Daoy (cell line): ENCODE results near the gene NTN1. TPM values are rescaled to one million over a fixed set of nuclear protein-coding genes. Genes with fewer than 3 reads are reported as not detected.

Experiments used
- DNase-seq: peaks from one replicate; pipeline ENCODE4 v3.0.0-alpha.2; 2015; ENCODE audit warnings: low read depth
- total RNA-seq: library from RNA; depleted of rRNA; stranded (reverse); fragments of >200 nt; shearing (Covaris generic); gene quantifications from 2 replicates; pipeline ENCODE4 v1.2.3, GENCODE V29; 2014; rRNA removed

Gene NTN1
- total RNA-seq, 1 experiment from 2014 or later, result 7.1 TPM

- no peak for DNase-seq
These were observed 251.3 kb downstream of the NTN1 start for GRCh38 chr17:9272501-9273200.

DNA sequence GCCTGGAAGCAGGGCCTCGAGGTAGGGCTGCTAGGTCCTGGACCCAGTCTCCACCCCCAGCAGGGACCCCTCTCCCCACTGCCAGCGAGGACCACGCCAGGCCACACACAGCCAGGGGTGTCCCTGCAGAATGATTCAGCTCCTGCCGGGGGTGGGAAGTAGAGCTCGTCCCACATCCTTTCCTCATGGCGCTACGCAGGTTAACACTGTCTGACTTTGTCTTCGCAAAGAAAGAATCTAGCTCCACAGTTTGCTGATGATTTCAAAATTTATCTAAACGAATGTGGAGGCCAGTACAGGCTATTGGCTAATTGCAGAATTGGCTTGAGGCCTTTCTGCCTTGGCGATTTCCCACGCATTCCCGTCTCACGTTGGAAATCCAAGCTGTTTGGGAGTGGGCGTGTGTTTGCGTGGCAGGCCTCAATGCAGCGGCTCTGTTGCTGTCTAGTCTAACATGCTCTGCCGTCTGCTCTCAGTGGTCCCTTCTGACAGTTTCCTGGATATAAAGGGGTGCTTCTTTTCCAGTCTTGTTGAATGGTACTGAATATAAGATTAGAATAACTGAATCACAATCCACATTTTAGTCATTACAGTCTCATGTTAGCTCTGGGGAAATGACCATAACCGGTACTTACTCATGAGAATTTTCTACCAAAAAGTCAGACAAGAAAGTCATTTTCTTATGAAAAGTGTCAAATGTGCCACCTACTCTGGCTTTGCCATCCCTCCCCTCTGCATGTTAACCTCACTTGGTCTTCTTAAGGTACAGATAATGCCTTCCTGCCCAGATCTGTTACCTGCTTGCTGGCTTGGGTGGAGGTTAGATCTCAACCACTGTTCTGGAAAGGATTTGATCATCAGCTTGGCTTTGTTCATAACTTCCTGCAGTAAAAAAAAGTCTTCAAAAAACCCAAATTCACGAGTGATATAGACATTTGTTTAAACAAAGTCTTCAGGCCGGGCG is 252.4 kb downstream of the NTN1 start:
- DNase-seq, result no peak

DNA sequence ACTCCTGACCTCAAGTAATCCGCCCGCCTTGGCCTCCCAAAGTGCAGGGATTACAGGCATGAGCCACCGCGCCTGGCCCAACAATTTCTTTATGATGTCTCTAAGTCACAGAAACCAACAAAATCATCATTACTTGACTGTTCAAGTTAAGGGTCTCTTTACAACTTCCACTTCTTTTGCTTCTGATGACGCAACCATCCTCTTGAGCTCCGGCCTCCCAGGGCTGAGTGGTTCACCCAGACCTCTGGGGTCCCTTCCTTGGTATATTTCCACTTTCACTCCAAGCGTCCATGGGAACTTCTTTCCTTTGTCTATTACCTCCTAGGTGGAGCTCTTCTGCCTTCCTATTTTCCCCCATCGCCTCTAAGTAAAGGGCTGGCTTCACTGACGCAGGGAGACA is 253.7 kb downstream of the NTN1 start:
- no peak for DNase-seq

GRCh38 chr17:9279893-9280292 is 258.6 kb downstream of the NTN1 start:
- no peak for DNase-seq

- DNase-seq, result no peak
These were observed 262.6 kb downstream of the NTN1 start for GRCh38 chr17:9283909-9284308.

DNA sequence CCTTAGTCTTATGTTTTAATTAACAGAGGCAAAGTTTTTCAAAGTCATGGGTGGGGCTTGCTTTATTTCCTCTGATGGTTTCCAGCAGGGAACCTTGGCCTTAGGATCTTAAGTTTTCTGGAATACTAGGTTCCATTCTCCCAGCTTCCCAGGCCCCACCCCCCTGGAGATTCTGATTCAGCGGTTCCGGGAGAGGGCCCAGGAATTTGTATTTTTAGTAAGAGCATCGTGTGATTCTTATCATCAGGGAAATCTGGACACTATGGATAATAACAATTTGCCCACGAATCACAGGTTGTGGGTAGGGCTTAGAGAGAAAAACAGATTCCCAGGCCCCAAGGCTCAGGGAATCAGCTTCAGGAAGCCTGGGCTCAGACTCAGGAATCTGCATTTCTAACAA is 263.6 kb downstream of the NTN1 start:
- no peak for DNase-seq

DNA sequence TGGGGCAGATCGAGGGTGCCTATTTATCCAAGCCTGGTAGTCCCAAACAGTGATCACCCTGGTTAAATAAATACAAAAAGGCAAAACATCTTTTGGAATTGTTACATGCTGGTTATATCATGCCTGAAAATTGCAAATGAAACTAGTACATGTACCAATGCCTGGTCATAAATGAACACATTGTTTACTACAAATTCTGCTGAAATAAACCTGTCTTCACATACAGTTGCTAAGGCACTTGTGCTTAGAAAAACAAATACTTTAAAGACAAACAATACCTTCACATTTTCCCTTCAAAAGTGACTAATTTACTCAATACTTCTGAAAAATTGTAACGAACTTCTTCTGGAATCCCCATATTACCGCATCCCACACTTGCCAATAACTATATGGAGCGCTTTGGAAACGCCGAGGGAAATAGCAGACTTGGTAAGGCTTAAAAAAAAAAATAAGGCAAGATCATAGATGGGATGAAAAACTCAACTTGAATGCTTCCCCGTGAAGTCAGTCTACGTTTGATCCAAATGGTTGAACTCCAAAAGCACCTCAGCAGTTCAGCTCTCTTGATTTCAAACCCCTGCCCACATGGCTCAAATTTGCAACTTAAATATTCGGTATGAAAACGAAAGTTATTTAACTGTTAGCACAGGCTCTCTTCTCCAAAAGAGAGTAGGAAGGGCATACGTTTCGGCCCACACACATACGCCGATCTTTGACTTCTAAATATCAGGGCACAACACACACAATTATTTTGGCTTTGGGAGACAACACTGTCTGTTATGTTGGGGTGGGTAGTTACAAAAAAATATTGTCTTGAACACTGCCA is 264.5 kb downstream of the NTN1 start:
- no peak for DNase-seq

GRCh38 chr17:9286434-9286833 is 265.1 kb downstream of the NTN1 start:
- no peak for DNase-seq

DNA sequence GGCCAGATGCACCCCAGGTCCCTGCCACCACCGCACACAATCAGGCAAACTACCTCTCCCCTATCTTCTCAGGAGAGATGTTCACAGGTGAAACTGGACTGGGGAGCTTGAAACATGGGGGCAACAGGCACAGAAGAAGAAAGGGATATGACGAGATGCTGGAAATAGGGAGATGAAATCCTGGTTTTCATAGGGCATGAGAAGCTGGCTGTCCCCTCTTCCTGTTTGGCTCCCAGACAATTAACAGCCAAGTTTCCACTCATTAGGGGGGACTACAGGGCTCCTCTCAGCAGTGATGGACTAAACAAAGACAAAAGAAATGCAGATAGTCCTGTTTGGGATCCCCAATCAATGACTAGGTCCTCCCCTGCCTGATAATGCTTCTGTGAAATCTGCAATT is 266.0 kb downstream of the NTN1 start:
- DNase-seq, result no peak

GRCh38 chr17:9290226-9290613 is 268.9 kb downstream of the NTN1 start:
- no peak for DNase-seq

DNA sequence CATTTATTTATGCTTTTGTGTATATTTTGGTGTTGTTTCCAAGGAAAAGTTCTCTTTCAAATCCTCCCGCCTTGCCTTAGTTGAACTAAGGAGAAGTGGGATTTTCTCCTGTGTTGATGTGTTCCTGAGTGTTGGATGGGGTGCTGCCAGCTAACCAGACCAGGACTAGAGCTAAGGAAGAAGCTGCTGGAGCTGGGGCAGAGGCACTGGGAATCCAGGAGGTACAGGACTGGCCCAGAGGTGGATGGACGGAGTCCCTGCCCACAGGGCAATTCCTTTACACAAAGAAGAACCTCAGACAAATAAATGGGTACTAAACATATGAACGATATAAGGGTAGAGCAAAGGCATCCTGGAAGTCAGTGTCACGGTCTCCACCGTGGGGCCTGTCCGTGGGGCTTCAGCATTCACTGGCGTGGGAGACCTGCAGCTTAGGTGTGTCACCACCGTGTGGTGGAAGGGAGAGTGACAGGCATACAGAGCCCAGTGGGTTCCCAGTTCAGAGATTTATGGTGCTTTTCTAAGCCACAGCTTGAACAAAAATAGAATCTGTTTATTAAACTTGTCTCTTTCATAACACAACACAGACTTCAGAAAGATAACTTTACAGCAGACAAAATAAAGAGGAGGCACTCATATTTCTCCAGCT is 270.7 kb downstream of the NTN1 start:
- no peak for DNase-seq

DNA sequence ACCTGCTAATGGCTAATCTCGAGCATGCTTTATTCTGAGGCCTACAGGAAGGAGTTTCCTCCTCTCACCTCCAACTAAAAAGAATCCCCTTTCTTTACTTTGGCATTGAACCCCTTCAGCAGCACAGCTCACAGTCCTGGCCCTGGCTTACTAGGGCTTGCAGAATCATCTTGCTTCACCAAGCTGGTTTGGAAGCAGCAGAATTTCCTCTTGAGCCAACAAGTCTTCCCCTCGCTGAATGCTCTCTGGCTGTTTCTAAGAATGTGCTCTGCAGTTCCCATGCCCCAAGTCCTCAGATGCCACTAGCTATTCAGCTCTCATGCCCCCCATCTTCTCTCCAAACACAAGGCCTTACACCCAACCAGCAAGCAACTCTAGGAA is 271.2 kb downstream of the NTN1 start:
- no peak for DNase-seq

Other genes starting within 250 kb of the NTN1 start
- not detected in 2 replicates for gene MFSD6L, start 222.1 kb upstream of the NTN1 start, total RNA-seq
- gene PIK3R6, start 153.8 kb upstream of the NTN1 start, total RNA-seq, result not detected in 2 replicates
- not detected in 2 replicates for gene PIK3R5, start 55.8 kb upstream of the NTN1 start, total RNA-seq